Adrenal gland (tissue), 12 donors: ENCODE data around the gene GPR4. TPM values are rescaled to one million over a fixed set of nuclear protein-coding genes. Genes with fewer than 3 reads are reported as not detected.

Source experiments
- DNase-seq, 7 donors: peaks; one replicate each; pipeline ENCODE4 v3.0.0-alpha.2; 2019 to 2020
- H3K27ac ChIP-seq, 5 donors: fragments of 200-600 bp; sonication (generic) in 4 of 5; 1 replicate in 3 of 5; 2 replicates in 2 of 5; pipeline versions ENCODE4 v1.5.1 to v1.8.0; 2016 to 2020; ENCODE audit warnings: mild to moderate bottlenecking in 1 of 5
- H3K27me3 ChIP-seq: fragments of 200-600 bp; 2 replicates; pipeline ENCODE4 v1.8.0; 2021
- H3K36me3 ChIP-seq, 2 donors: fragments of 200-600 bp; replicated peaks in 1 of 2; 1 replicate in 1 of 2; 2 replicates in 1 of 2; pipeline versions ENCODE4 v1.5.1 to v1.8.0; 2018 to 2022
- H3K4me1 ChIP-seq, 2 donors: fragments of 200-600 bp; replicated peaks in 1 of 2; 1 replicate in 1 of 2; 2 replicates in 1 of 2; pipeline versions ENCODE4 v1.5.1 to v1.8.0; 2018 to 2021
- H3K4me3 ChIP-seq, 4 donors: fragments of 200-600 bp; sonication (generic) in 3 of 4; one replicate each; pipeline ENCODE4 v1.5.1; 2016 to 2018
- H3K9me3 ChIP-seq, 3 donors: fragments of 200-600 bp; sonication (generic) in 1 of 3; replicated peaks in 1 of 3; 1 replicate in 2 of 3; 2 replicates in 1 of 3; pipeline versions ENCODE4 v1.5.1 to v1.8.0; 2016 to 2021
- CTCF ChIP-seq, 6 experiments: fragments of 450-650 bp in 4 of 6; fragments of 200-600 bp in 2 of 6; sonication (generic) in 1 of 6; IDR thresholded peaks; 1 replicate in 5 of 6; 2 replicates in 1 of 6; pipeline versions ENCODE4 v1.5.1 to v1.8.0; 2016 to 2021; ENCODE audit warnings: antibody characterized with exemption in 6 of 6, mild to moderate bottlenecking in 2 of 6, moderate library complexity in 1 of 6
- POLR2A ChIP-seq, 2 donors: fragments of 450-650 bp; IDR thresholded peaks; one replicate each; pipeline ENCODE4 v1.6.1; 2017; ENCODE audit warnings: antibody characterized with exemption in 2 of 2, mild to moderate bottlenecking in 2 of 2, moderate library complexity in 1 of 2
- WGBS, 4 donors: extraction: QIAGEN DNeasy Blood & Tissue Kit in 2 of 4; methylation state at CpG; one replicate each; pipeline versions ENCODE4 v1.1.5 to v1.1.7; 2013 to 2017; 5-methylcytosine and 5-hydroxymethylcytosine counted together
- intact Hi-C, 2 donors: fragments of 100-400 bp; cut with DNase I; formaldehyde crosslinking; loops; one replicate each; pipeline versions ENCODE4 v1.14.1 to v1.15.0; 2022 to 2023
- polyA plus RNA-seq, 3 donors: library from polyadenylated mRNA; stranded (reverse); fragments of 200-250 nt in 2 of 3; fragments of 350-450 nt in 1 of 3; fragmentation: Illumina TruSeq in 1 of 3; extraction: RNeasy Lipid Tissue Mini Kit (QIAGEN cat#74804) in 1 of 3; gene quantifications; one replicate each; pipeline ENCODE4 v1.2.3, GENCODE V29; 2013 to 2014
- total RNA-seq, 9 donors: library from RNA; depleted of rRNA in 4 of 9; stranded (reverse); fragments of >200 nt in 4 of 9; fragments of 120-200 nt in 1 of 9; fragmentation: NEBNext Ultra II Directional in 1 of 9; extraction: Animal tissue kit (Norgen Biotek cat#: 25700) in 1 of 9; gene quantifications; one replicate each; pipeline versions ENCODE4 v1.1.0 to v1.2.4, GENCODE V29; 2013 to 2023
- donor health status: healthy with polysubstance abuse.
- donor health status: Bipolar disorder and iron deficiency.
- donor health status: DM: yes; HTN: yes; CAD: no.
- donor health status: DM: no; HTN: no; CAD: no.
- donor health status: DM: no; HTN: no; CAD: no.
- donor health status: DM: yes; HTN: yes; CAD: no.

The GPR4 gene
- total and polyA plus RNA-seq, 12 donors: 0.55 to 11.3 (median 4.0) TPM

GRCh38 chr19:45607071-45608029 lies 5.3 kb upstream of the GPR4 start:
- DNase-seq: peak; percentile 82 to 92 (median 85)
- Histone ChIP-seq H3K36me3 (peaks cover 0 to 28% of the 10 kb centered on the region in 2 donors), H3K27ac (peak overlapping the region in 2 of 5 donors; percentile 24 to 72), H3K9me3 (no peaks in the 10 kb centered on the region), H3K27me3 (no peaks in the 10 kb centered on the region), H3K4me1 (peaks cover 3 to 5% of the 10 kb centered on the region in 2 donors), H3K4me3 (peak overlapping the region in 1 of 4 donors; percentile 49)
- no peak for TF ChIP-seq POLR2A (IDR thresholded peaks at IDR 0.05)
- peak; percentile 88 to 95 (median 93) for TF ChIP-seq CTCF (IDR thresholded peaks at IDR 0.05)
- intact Hi-C loops: loop anchor here in 1 of 2 donors (2.0 kb wide), 1 partner anchor 35 kb away; no protein-coding TSS in a partner anchor
- 12 to 13% (median 13%) methylated on average over 22 to 28 of the region's 28 CpGs for WGBS, 4 donors

- no peak for TF ChIP-seq POLR2A (IDR thresholded peaks at IDR 0.05)
- TF ChIP-seq CTCF (IDR thresholded peaks at IDR 0.05): no peak
- peaks cover 11% of the 10 kb centered on the region for H3K27me3 ChIP-seq
- H3K4me1 ChIP-seq: peaks cover 0 to 16% of the 10 kb centered on the region in 2 donors
- no peaks in the 10 kb centered on the region for H3K9me3 ChIP-seq
- no peak for DNase-seq
- WGBS, 4 donors: 24 to 48% (median 30%) methylated on average over 3 to 10 of the region's 10 CpGs
- peak overlapping the region in 2 of 5 donors; percentile 35 to 76 for H3K27ac ChIP-seq
- intact Hi-C loops: loop anchor here in 1 of 2 donors (5.0 kb wide), 1 partner anchor 41 kb away; no protein-coding TSS in a partner anchor
- H3K4me3 ChIP-seq: peak overlapping the region in 1 of 4 donors; percentile 43
- no peaks in the 10 kb centered on the region for H3K36me3 ChIP-seq
Measured at GRCh38 chr19:45601115-45601514, 897 bp downstream of the GPR4 start.

GRCh38 chr19:45600340-45600885 lies 1.6 kb downstream of the GPR4 start:
- WGBS, 4 donors: 42 to 63% (median 53%) methylated on average over 4 to 5 of the region's 5 CpGs
- Histone ChIP-seq H3K27ac (peak overlapping the region in 2 of 5 donors; percentile 12 to 76), H3K4me1 (peaks cover 0 to 16% of the 10 kb centered on the region in 2 donors), H3K27me3 (peaks cover 11% of the 10 kb centered on the region), H3K36me3 (no peaks in the 10 kb centered on the region), H3K4me3 (peak overlapping the region in 1 of 4 donors; percentile 43), H3K9me3 (no peaks in the 10 kb centered on the region)
- TF ChIP-seq POLR2A (IDR thresholded peaks at IDR 0.05) (no peak), CTCF (IDR thresholded peaks at IDR 0.05) (no peak)
- intact Hi-C loops: loop anchor here in 1 of 2 donors (5.0 kb wide), 1 partner anchor 42 kb away; no protein-coding TSS in a partner anchor
- DNase-seq: no peak

- Histone ChIP-seq H3K27me3 (peaks cover 11% of the 10 kb centered on the region), H3K36me3 (no peaks in the 10 kb centered on the region), H3K9me3 (no peaks in the 10 kb centered on the region), H3K4me1 (peaks cover 0 to 16% of the 10 kb centered on the region in 2 donors), H3K27ac (peak overlapping the region in 2 of 5 donors; percentile 41 to 76), H3K4me3 (peak overlapping the region in 1 of 4 donors; percentile 43)
- 7 to 32% (median 22%) methylated on average over 3 to 13 of the region's 13 CpGs for WGBS, 4 donors
- no peak for DNase-seq
- TF ChIP-seq CTCF (IDR thresholded peaks at IDR 0.05): no peak
- no peak for TF ChIP-seq POLR2A (IDR thresholded peaks at IDR 0.05)
- intact Hi-C loops: no loop called here
Measured at GRCh38 chr19:45599286-45599685, 2.7 kb downstream of the GPR4 start.
